ENCODE results near the gene MBOAT1.

Gene MBOAT1

DNA sequence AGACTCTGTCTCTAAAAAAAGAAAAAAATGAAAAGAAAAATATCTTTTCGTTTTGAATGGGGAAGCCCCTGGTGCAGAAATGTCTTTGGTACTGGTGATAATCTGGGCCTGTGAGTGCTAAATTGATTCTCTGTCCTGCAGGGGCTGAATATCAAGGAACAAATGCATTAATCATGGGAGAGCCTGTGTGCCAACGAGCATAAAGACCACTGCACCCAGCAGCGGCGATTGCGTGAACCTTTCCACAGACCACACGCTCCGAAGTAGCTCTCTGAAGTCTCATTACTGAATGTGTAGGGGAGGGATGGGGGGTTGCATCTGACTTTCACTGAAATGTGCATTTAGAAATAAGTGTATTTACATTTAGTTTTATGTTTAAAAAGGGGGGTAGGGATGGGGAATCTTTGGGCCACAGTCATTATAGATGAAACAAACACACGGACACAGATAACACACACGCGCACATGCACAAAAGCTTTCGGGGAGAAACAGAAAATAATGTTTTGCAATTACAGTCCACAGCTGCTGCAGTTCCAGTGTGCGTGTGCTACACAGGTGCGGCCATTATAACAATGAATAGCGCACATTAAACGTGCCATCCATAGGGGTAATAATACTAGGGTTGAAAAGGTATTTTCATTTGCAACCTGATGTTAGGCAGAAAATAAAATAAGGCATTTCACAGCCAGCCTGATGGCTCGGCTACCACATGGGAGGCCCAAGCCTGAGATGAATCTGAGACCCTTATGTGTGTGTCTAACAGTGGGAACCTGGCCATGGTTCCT lies 154.0 kb downstream of the MBOAT1 start:
- Histone ChIP-seq H3K4me3 (ENCODE audit: low read depth in 1 of 2, low read length in 2 of 2) (no peak overlapping the region), H3K27me3 (ENCODE audit: low read depth, low read length) (no peaks in the 10 kb centered on the region), H3K36me3 (ENCODE audit: control insufficient read depth in 1 of 2, insufficient read depth in 2 of 2, low read length in 2 of 2) (no peaks in the 10 kb centered on the region), H3K9me3 (ENCODE audit: control insufficient read depth in 1 of 2, low read length in 2 of 2) (no peaks in the 10 kb centered on the region), H3K27ac (ENCODE audit: low read length) (no peak overlapping the region), H3K4me1 (ENCODE audit: control insufficient read depth in 1 of 2, insufficient read depth in 2 of 2, low read length in 2 of 2) (no peaks in the 10 kb centered on the region)

- Histone ChIP-seq H3K27me3 (ENCODE audit: low read depth, low read length) (no peaks in the 10 kb centered on the region), H3K4me3 (ENCODE audit: low read depth in 1 of 2, low read length in 2 of 2) (no peak overlapping the region), H3K4me1 (ENCODE audit: control insufficient read depth in 1 of 2, insufficient read depth in 2 of 2, low read length in 2 of 2) (no peaks in the 10 kb centered on the region), H3K9me3 (ENCODE audit: control insufficient read depth in 1 of 2, low read length in 2 of 2) (no peaks in the 10 kb centered on the region), H3K27ac (ENCODE audit: low read length) (no peak overlapping the region), H3K36me3 (ENCODE audit: control insufficient read depth in 1 of 2, insufficient read depth in 2 of 2, low read length in 2 of 2) (no peaks in the 10 kb centered on the region)
These were observed 155.8 kb downstream of the MBOAT1 start for GRCh38 chr6:20056350-20056992.

DNA sequence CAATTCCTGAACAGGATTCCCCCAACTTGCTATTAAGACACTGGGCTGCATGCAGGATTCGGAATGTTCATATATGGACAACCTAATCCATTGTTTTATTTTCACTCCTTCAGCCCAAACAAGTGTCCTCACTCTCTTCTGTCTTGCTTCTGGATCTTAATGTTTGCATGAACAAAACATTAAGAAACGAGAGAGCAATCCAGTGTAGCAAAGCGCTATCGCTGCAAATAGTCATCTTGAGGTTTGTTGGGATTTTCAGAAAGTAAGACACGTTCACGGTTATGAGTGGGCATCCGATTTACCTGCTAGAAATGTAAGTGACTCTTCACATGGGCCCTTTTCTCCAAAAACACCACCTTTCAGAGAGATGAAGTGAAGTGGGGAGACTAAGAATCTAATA lies 156.4 kb downstream of the MBOAT1 start:
- H3K27ac ChIP-seq (ENCODE audit: low read length), result no peak overlapping the region
- no peaks in the 10 kb centered on the region for H3K36me3 ChIP-seq (ENCODE audit: control insufficient read depth in 1 of 2, insufficient read depth in 2 of 2, low read length in 2 of 2)
- no peaks in the 10 kb centered on the region for H3K9me3 ChIP-seq (ENCODE audit: control insufficient read depth in 1 of 2, low read length in 2 of 2)
- no peaks in the 10 kb centered on the region for H3K27me3 ChIP-seq (ENCODE audit: low read depth, low read length)
- H3K4me3 ChIP-seq (ENCODE audit: low read depth in 1 of 2, low read length in 2 of 2), result no peak overlapping the region
- H3K4me1 ChIP-seq (ENCODE audit: control insufficient read depth in 1 of 2, insufficient read depth in 2 of 2, low read length in 2 of 2), result no peaks in the 10 kb centered on the region

Data from muscle layer of duodenum (tissue), 2 donors.